Urinary bladder (tissue), 4 donors: Measurements from ENCODE around the gene DMAP1. TPM values are rescaled to one million over a fixed set of nuclear protein-coding genes. Genes with fewer than 3 reads are reported as not detected.
"Not testable (repeated sequence)": the region's sequence is repeated elsewhere in the genome, so short reads cannot be mapped to it uniquely, and the experiment has no call there.

Source experiments
- DNase-seq: peaks from one replicate; pipeline ENCODE4 v3.0.0-alpha.2; 2015; ENCODE audit errors: extremely low spot score
- H3K27ac ChIP-seq: one replicate; pipeline ENCODE4 v1.5.1; 2013; ENCODE audit warnings: low read depth, mild to moderate bottlenecking, moderate library complexity
- H3K36me3 ChIP-seq: one replicate; pipeline ENCODE4 v1.6.1; 2013; ENCODE audit warnings: mild to moderate bottlenecking, moderate library complexity; ENCODE audit not compliant: insufficient read depth
- H3K4me1 ChIP-seq: one replicate; pipeline ENCODE4 v1.6.1; 2013; ENCODE audit warnings: mild to moderate bottlenecking, moderate library complexity; ENCODE audit not compliant: insufficient read depth
- H3K4me3 ChIP-seq: one replicate; pipeline ENCODE4 v1.5.1; 2013; ENCODE audit warnings: low read depth, low read length
- WGBS: extraction: QIAGEN DNeasy Blood & Tissue Kit; methylation state at CpG from one replicate; pipeline ENCODE4 v1.1.7; 2013; 5-methylcytosine and 5-hydroxymethylcytosine counted together
- polyA plus RNA-seq: library from polyadenylated mRNA; stranded (reverse); fragments of 200-250 nt; gene quantifications from one replicate; pipeline ENCODE4 v1.2.3, GENCODE V29; 2013
- total RNA-seq: library from RNA; depleted of rRNA; stranded (reverse); fragments of >200 nt; gene quantifications from one replicate; pipeline ENCODE4 v1.2.3, GENCODE V29; 2014
- donor health status: healthy with polysubstance abuse.
- donor health status: healthy.

DMAP1 gene, protein sequence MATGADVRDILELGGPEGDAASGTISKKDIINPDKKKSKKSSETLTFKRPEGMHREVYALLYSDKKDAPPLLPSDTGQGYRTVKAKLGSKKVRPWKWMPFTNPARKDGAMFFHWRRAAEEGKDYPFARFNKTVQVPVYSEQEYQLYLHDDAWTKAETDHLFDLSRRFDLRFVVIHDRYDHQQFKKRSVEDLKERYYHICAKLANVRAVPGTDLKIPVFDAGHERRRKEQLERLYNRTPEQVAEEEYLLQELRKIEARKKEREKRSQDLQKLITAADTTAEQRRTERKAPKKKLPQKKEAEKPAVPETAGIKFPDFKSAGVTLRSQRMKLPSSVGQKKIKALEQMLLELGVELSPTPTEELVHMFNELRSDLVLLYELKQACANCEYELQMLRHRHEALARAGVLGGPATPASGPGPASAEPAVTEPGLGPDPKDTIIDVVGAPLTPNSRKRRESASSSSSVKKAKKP
- total RNA-seq (17.2 TPM), polyA plus RNA-seq (33.7 TPM)

DNA sequence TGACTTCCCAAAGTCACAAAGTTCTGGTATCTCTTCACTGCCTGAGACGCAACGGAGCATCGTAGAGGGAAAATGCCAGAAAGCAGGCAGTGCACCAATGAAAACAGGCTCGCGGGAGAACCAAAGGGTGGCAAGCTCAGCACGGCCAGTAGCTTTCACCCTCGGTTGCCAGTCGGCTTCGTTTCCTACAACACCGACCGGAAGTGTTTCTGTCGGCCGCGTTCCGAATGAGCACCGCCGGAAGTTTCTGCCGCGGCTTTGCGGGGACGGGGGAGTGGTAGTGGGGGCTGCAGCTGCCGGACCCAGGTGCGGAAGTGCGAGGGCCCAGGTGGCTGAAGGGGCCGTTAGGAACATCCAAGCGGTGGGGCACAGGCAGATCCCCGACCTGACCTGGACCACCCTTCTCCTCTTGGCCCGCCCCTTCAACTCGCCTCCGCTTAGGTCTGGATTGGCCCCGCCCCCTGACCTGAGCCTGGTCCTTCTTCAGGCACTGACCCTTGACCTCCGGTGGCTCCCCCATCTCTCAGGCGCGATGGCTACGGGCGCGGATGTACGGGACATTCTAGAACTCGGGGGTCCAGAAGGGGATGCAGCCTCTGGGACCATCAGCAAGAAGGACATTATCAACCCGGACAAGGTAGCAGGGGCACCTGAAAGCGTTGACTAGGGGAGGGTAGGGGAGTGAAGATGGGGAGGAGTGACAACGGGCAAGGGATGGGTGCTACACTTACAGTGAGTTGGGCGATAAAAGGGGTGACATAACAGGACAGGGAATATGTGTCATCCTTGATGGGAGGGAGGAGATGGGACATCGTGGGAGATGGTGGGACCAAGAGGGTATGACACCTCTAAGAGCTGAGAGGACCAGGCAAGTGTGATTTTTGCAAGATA, at the start of gene DMAP1:
Gene DMAP1, plus strand, starts transcription at position 250 of the 891 bp plus-strand sequence. Its CDS starts 283 bp downstream, at position 533.
- WGBS: under 1% methylated on average over 44 of the region's 44 CpGs
- H3K36me3 ChIP-seq: no peaks in the 10 kb centered on the region

DNA sequence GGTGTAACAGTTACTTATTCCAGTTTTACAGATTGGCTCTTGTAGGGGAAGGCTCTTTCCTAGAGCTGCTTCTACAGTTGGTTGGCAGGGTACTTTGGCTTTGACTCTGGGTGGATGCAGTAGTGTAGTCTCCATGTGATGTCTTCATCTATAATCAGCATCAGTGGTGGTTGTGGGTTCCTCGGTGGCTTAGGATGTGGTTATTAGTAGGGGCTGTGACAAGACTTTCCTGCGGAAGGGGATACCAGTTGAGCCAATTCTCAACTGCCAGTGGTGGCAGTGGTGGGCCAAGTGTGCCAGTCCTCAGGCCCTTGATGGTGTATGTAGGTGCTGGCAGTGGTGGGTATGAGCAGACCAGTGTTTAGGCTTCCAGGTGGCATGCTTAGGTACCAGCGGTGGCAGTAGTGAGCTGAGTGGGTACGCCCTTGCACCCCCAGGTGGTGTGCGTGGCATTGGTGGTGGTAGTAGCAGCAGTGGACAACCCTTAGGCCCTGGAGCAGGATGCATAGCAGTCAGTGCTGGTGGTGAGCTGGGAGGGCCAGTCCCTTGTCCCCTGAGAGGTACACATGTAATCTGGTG, 44.7 kb upstream of the DMAP1 start:
- 88% methylated on average over 5 of the region's 5 CpGs for WGBS
- no peak overlapping the region for H3K27ac ChIP-seq
- DNase-seq: no peak
- H3K36me3 ChIP-seq: no peaks in the 10 kb centered on the region
- no peak overlapping the region for H3K4me3 ChIP-seq
- no peaks in the 10 kb centered on the region for H3K4me1 ChIP-seq

More for the DNA sequence above, at the start of gene DMAP1:
- peak within 1 kb of the TSS; percentile 31 for H3K27ac ChIP-seq
- peak; percentile 72 for DNase-seq
- H3K4me1 ChIP-seq: no peaks in the 10 kb centered on the region
- H3K4me3 ChIP-seq: peak within 1 kb of the TSS; percentile 76

DNA sequence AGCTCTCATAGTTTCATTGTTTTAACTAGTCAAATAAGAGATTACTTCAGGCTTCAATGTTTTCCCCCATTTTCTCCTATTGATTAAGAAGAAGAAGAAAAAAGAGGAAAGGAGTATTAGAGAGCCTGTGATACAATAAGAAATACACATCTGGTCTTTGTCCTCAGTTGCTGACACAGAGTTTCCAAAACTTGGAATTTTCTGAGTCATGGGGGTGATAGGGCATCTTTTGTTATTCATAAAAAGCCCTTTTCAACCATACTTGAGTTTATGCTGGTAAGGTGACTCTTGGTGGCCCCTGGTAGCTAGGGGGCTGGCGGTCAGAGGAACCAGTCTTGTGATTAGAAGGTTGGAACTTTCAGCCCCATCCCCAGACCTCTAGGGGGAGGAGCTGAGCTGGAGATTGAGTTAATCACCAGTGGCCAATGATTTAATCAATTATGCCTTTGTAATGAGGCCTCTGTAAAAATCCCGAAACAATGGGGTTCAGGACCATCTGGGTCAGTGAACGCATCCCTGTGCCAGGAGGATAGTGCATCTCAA, 42.9 kb upstream of the DMAP1 start:
- no peak overlapping the region for H3K27ac ChIP-seq
- WGBS: 93% methylated on average over 3 of the region's 3 CpGs
- H3K4me3 ChIP-seq: no peak overlapping the region
- no peaks in the 10 kb centered on the region for H3K4me1 ChIP-seq
- DNase-seq: no peak
- no peaks in the 10 kb centered on the region for H3K36me3 ChIP-seq

DNA sequence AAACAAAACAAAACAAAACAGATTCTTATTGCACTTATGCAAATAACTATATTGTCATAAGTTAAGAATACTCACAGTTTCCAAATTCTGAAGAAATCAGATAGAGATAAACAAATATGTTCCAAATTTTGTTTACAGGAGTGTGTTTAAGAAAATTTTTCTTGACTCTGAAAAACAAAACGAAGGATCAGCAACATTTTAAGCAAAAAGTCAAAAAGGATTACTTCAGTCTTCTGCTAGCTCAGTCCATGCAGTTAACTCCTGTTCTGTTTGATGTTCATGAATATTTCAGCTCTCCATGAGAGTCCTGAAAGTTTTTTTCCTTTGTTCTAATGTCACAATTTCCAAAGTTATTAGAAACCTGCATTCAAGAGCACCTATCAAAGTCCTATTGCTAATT, 38.6 kb upstream of the DMAP1 start:
- Histone ChIP-seq H3K27ac (no peak overlapping the region), H3K36me3 (no peaks in the 10 kb centered on the region), H3K4me1 (no peaks in the 10 kb centered on the region), H3K4me3 (no peak overlapping the region)
- no peak for DNase-seq
- WGBS: 78% methylated on average over 1 of the region's 1 CpG

DNA sequence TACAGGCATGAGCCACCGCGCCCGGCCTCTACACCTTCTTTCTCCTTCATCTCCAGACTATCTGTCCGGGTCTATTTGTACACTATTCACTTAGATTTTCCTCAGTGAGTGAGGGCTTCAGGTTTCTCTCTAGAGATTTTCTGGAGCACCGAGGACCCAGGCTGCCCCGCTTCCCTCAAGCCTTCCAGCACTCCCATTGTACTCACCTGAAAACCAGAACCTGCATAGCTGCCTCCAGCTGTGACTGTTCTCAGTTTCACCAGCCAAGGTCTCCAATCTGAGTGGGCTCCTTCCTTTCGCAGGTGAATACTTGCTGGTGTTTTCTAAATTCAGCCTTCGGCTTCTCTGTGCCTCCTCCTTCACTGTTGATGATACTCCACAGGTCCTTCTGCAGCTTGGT, 12.9 kb upstream of the DMAP1 start:
- no peaks in the 10 kb centered on the region for H3K36me3 ChIP-seq
- DNase-seq: no peak
- no peak overlapping the region for H3K27ac ChIP-seq
- no peak overlapping the region for H3K4me3 ChIP-seq
- WGBS: 87% methylated on average over 8 of the region's 8 CpGs
- H3K4me1 ChIP-seq: no peaks in the 10 kb centered on the region

DNA sequence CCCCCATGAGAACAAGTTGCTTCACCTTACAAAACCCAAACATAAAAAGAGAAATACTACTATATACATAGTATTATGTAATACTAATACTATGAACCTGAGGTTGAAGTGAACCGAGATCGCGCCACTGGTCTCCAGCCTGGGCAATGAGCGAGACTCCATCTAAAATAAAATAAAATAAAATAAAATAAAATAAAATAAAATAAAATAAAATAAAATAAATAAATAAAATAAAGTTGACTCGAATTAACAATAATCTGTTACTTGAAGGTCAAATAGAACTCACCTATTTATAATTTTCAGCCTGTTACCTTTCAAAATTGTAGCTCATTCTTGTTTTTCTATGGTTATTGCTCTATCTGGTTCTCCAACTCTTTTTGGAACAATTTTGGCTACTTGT, 6.7 kb upstream of the DMAP1 start:
- WGBS: 88% methylated on average over 5 of the region's 5 CpGs
- not testable (repeated sequence) for H3K36me3 ChIP-seq

DNA sequence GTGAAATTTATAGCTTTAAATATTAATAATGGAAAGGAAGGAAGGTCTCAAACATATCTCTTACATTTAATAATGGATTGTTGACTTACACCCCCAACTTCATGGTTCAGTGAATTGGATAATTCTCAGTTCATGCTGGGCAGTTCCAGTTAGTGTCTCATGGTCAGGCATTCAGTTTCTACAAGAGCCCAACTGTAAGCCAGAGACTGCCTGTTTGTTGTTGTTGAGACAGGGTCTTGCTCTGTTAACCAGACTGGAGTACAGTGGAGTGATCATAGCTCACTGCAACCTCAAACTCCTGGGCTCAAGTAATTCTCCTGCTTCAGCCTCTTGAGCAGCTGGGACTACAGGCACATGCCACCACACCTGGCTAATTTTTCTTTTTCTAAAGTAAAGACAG, 5.0 kb upstream of the DMAP1 start:
- Histone ChIP-seq H3K36me3 (no peaks in the 10 kb centered on the region), H3K4me1 (no peaks in the 10 kb centered on the region), H3K4me3 (no peak overlapping the region), H3K27ac (no peak overlapping the region)
- DNase-seq: no peak

More for the DNA sequence above, 6.7 kb upstream of the DMAP1 start:
- not testable (repeated sequence) for H3K4me1 ChIP-seq, H3K4me3 ChIP-seq, DNase-seq, H3K27ac ChIP-seq

DNA sequence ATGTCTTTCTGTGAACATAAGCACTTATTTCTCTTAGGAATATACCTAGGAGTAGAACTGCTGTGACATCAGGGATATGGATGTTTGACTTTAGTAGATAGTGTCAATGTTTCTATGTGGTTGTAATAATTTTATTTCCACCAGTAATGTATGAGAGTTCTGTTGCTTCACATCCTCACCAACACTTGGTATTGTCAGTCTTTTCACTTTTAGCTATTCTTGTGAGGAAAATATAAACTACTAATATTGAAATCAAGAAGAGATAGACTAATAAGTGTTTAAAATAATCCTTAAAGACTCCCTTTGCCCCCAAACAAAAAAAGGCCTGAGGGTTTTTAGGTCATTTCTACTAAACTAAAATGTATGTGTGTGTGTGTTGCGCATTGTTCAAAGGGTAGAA, 2.7 kb upstream of the DMAP1 start:
- H3K36me3 ChIP-seq: no peaks in the 10 kb centered on the region
- H3K4me3 ChIP-seq: no peak overlapping the region
- 97% methylated on average over 1 of the region's 1 CpG for WGBS
- no peaks in the 10 kb centered on the region for H3K4me1 ChIP-seq
- no peak overlapping the region for H3K27ac ChIP-seq
- no peak for DNase-seq

DNA sequence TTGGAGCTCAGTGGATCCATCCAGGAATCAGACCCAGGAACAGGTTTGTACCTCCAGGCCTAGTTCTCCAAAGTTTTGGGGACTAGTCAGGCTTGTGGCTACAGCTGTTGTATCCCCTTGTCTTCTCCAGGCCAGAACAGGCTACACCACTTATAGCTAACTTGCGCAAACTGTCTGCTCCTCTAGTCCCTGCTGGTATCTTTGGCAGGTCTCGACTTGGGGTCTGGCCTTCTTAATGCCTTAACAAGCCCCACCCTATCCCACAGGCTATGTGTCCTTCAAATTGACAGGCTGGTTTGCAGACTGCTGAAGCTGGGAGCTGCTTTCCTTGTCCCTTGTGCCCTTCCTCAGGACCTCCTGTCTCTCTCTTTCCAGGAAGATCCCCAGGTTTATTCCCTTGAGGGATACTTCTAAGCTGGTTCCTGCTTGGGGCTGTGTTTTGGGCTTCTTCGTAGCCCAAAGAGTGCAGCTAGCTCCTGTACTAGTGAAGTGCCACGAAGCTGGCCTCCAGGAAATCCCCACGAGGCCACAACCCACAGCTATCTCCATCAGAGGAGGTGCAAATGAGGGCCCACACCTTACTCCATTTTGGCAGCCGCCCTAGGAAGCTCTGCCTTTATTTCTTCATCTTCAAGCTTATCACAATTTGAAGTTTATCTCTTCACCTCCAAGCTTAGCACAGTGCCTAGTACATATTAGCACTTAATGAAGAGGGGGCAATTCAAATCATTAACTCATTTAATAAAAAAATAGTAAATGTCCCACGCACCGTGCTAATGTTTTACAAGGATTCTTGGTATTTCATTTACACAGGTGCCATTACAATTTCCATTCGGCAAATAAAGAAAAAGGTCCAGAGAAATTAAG, 683 bp upstream of the DMAP1 start:
- H3K27ac ChIP-seq: no peak overlapping the region
- no peak for DNase-seq
- 43% methylated on average over 9 of the region's 9 CpGs for WGBS
- no peaks in the 10 kb centered on the region for H3K4me1 ChIP-seq
- H3K4me3 ChIP-seq: peak overlapping the region; percentile 76
- H3K36me3 ChIP-seq: no peaks in the 10 kb centered on the region

DNA sequence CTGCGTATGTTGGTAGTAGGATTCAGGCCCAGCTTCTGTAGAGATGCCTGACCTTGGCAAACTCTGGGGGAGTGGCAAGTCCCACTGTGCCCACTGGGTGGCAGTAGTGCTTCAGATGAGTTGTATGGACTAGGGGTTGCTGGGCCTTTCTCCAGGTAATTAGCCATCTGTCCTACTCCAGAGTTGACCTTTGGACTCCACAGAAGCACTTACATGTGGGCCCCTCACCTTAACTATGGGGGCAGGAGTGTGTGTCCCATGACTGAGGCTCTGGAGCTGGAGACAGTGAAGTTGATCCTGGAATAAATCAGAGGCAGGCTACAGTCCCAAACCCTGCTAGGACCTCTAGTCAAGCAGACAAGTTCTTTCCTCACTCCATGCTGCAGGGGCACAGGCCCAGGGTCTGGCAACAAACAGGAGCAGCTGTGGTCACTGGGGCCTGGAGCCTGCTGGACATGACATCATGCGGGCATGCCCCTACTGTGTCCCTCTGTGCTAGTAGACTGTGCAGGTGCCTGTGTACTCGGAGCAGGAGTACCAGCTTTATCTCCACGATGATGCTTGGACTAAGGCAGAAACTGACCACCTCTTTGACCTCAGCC, 4.6 kb downstream of the DMAP1 start:
- Histone ChIP-seq H3K36me3 (peaks cover 3% of the 10 kb centered on the region), H3K4me1 (no peaks in the 10 kb centered on the region), H3K4me3 (no peak overlapping the region), H3K27ac (no peak overlapping the region)
- no peak for DNase-seq
- 74% methylated on average over 4 of the region's 4 CpGs for WGBS

DNA sequence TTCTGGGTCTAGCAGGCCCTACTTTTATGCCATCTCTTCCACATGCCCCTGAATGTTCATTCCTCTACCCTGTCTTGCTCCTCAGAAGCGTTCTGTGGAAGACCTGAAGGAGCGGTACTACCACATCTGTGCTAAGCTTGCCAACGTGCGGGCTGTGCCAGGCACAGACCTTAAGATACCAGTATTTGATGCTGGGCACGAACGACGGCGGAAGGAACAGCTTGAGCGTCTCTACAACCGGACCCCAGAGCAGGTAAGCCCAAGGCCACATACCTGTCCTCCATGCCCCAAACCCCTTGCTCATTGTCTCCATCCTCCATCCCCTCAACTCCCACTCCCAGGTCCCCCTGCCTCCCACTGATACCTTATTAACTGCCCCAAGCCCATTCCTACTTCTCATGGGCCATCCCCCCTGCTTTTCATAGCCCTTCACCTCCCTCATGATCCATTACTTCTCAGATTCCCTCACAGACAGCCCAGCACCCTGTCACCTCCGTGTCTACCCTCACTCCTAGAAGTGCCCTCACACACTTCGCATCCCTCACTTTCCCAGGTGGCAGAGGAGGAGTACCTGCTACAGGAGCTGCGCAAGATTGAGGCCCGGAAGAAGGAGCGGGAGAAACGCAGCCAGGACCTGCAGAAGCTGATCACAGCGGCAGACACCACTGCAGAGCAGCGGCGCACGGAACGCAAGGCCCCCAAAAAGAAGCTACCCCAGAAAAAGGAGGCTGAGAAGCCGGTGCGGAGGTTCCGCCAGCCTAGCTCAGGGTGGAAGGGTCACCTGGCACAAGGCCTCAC, 5.4 kb downstream of the DMAP1 start:
- WGBS: 94% methylated on average over 24 of the region's 24 CpGs
- Histone ChIP-seq H3K36me3 (peaks cover 3% of the 10 kb centered on the region), H3K4me1 (no peaks in the 10 kb centered on the region), H3K27ac (no peak overlapping the region), H3K4me3 (no peak overlapping the region)
- no peak for DNase-seq

DNA sequence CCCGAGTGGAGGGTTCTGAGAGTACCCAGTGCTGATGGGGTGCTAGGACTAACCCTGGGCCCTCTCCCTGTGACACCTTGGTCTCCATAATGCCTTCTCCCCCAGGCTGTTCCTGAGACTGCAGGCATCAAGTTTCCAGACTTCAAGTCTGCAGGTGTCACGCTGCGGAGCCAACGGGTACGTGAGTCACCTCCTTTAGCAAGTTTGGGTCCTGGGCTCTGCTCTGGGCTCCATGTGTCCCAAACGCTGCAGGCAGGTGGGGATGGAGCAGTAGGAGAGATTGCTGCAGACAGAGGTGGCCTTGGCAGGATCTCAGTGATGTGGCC, 6.0 kb downstream of the DMAP1 start:
- 89% methylated on average over 6 of the region's 6 CpGs for WGBS
- Histone ChIP-seq H3K27ac (no peak overlapping the region), H3K36me3 (peaks cover 3% of the 10 kb centered on the region), H3K4me1 (no peaks in the 10 kb centered on the region), H3K4me3 (no peak overlapping the region)
- DNase-seq: no peak
